HEK293 (cell line): ENCODE data around the gene CLIP1.

ENCODE experiments used
- CTCF ChIA-PET: fragments of 350-600 bp; formaldehyde crosslinking; extraction: SDS; loops from one replicate; lab custom pipeline; 2021; ENCODE audit warnings: antibody characterized with exemption; lab: Yijun Ruan, JAX
- POLR2A ChIA-PET: fragments of 300-600 bp; formaldehyde crosslinking; extraction: SDS; loops from one replicate; lab custom pipeline; 2020; ENCODE audit warnings: antibody characterized with exemption, inconsistent platforms; lab: Yijun Ruan, JAX
- H3K27ac ChIP-seq: fragments of 200-500 bp; sonication (Bioruptor generic); 2 replicates; pipeline ENCODE4 v1.5.1; 2014; ENCODE audit warnings: low read depth, low read length, control low read depth, inconsistent platforms; ENCODE audit errors: extremely low read depth
- H3K36me3 ChIP-seq, 2 experiments: fragments of 200-500 bp in 1 of 2; sonication (Bioruptor generic) in 1 of 2; 1 replicate in 1 of 2; 2 replicates in 1 of 2; pipeline ENCODE4 v1.5.1; 2014 to 2017; ENCODE audit warnings: inconsistent platforms in 2 of 2, low read length in 2 of 2; ENCODE audit not compliant: control insufficient read depth in 2 of 2, insufficient read depth in 1 of 2
- H3K4me1 ChIP-seq: fragments of 200-500 bp; sonication (Bioruptor generic); 2 replicates; pipeline ENCODE4 v1.5.1; 2014; ENCODE audit warnings: mild to moderate bottlenecking, low read length, inconsistent platforms; ENCODE audit not compliant: control insufficient read depth, insufficient read depth
- H3K4me3 ChIP-seq: 2 replicates; pipeline ENCODE4 v1.5.1; 2011; ENCODE audit warnings: low read depth, mild to moderate bottlenecking, control low read depth, low read length, moderate library complexity
- H3K9me3 ChIP-seq: fragments of 200-500 bp; sonication (Bioruptor generic); 2 replicates; pipeline ENCODE4 v1.5.1; 2014; ENCODE audit warnings: low read depth, low read length, inconsistent platforms; ENCODE audit not compliant: control insufficient read depth, insufficient read depth
- KLF7 ChIP-seq: fragments of 450-650 bp; formaldehyde crosslinking; IDR thresholded peaks from 2 replicates; pipeline ENCODE4 v1.5.1; 2016; ENCODE audit warnings: missing biosample characterization, missing genetic modification characterization, borderline replicate concordance
- KLF9 ChIP-seq: fragments of 450-650 bp; formaldehyde crosslinking; IDR thresholded peaks from 2 replicates; pipeline ENCODE4 v1.5.1; 2016; ENCODE audit warnings: missing biosample characterization, missing genetic modification characterization, low read depth
- REPIN1 ChIP-seq: fragments of 450-650 bp; formaldehyde crosslinking; IDR thresholded peaks from 2 replicates; pipeline ENCODE4 v1.5.1; 2017; ENCODE audit warnings: missing biosample characterization, missing genetic modification characterization, low read depth
- TSHZ1 ChIP-seq: fragments of 450-650 bp; formaldehyde crosslinking; IDR thresholded peaks from 2 replicates; pipeline ENCODE4 v1.5.1; 2016; ENCODE audit warnings: missing biosample characterization, missing genetic modification characterization, borderline replicate concordance
- ZNF121 ChIP-seq: fragments of 450-650 bp; formaldehyde crosslinking; IDR thresholded peaks from 2 replicates; pipeline ENCODE4 v1.5.1; 2016; ENCODE audit warnings: missing biosample characterization, missing genetic modification characterization
- ZNF146 ChIP-seq: fragments of 450-650 bp; formaldehyde crosslinking; IDR thresholded peaks from 2 replicates; pipeline ENCODE4 v1.5.1; 2016; ENCODE audit warnings: missing biosample characterization, missing genetic modification characterization
- ZNF184 ChIP-seq: fragments of 450-650 bp; IDR thresholded peaks from 2 replicates; pipeline ENCODE4 v1.5.1; 2018; ENCODE audit warnings: missing biosample characterization, mild to moderate bottlenecking, missing genetic modification characterization
- ZNF280D ChIP-seq: fragments of 450-650 bp; formaldehyde crosslinking; IDR thresholded peaks from 2 replicates; pipeline ENCODE4 v1.5.1; 2016; ENCODE audit warnings: missing biosample characterization, missing genetic modification characterization
- ZNF302 ChIP-seq: fragments of 450-650 bp; formaldehyde crosslinking; IDR thresholded peaks from 2 replicates; pipeline ENCODE4 v1.5.1; 2016; ENCODE audit warnings: missing biosample characterization, missing genetic modification characterization, low read depth
- ZNF433 ChIP-seq: fragments of 450-650 bp; formaldehyde crosslinking; IDR thresholded peaks from 2 replicates; pipeline ENCODE4 v1.5.1; 2016; ENCODE audit warnings: missing biosample characterization, missing genetic modification characterization, low read depth
- ZNF449 ChIP-seq: fragments of 450-650 bp; formaldehyde crosslinking; IDR thresholded peaks from 2 replicates; pipeline ENCODE4 v1.5.1; 2017; ENCODE audit warnings: missing biosample characterization, mild to moderate bottlenecking, missing genetic modification characterization, moderate library complexity
- ZNF488 ChIP-seq: fragments of 450-650 bp; formaldehyde crosslinking; IDR thresholded peaks from 2 replicates; pipeline ENCODE4 v1.5.1; 2016; ENCODE audit warnings: missing biosample characterization, missing genetic modification characterization
- ZNF660 ChIP-seq: fragments of 450-650 bp; IDR thresholded peaks from 2 replicates; pipeline ENCODE4 v1.5.1; 2018; ENCODE audit warnings: missing biosample characterization, mild to moderate bottlenecking, missing genetic modification characterization
- ZNF791 ChIP-seq: fragments of 450-650 bp; formaldehyde crosslinking; IDR thresholded peaks from 2 replicates; pipeline ENCODE4 v1.5.1; 2016; ENCODE audit warnings: missing biosample characterization, missing genetic modification characterization
- ZSCAN4 ChIP-seq: fragments of 450-650 bp; formaldehyde crosslinking; IDR thresholded peaks from 2 replicates; pipeline ENCODE4 v1.5.1; 2017; ENCODE audit warnings: missing biosample characterization, missing genetic modification characterization

The CLIP1 gene

GRCh38 chr12:122275459-122275858 is 147.0 kb downstream of the CLIP1 start:
- Histone ChIP-seq H3K27ac (no peak overlapping the region), H3K9me3 (no peaks in the 10 kb centered on the region), H3K4me3 (no peak overlapping the region), H3K4me1 (peaks cover 3% of the 10 kb centered on the region; the same call in 1 of the 2 replicates), H3K36me3 (peaks cover 4 to 34% of the 10 kb centered on the region in 2 experiments; a peak in 2 of 3 replicates)
- no peak for TF ChIP-seq KLF7 (tag by site-specific recombination)
- no peak for TF ChIP-seq ZNF184 (tag by site-specific recombination)
- no peak for TF ChIP-seq ZNF660 (tag by site-specific recombination)
- TF ChIP-seq ZNF488 (tag by site-specific recombination), result no peak
- no peak for TF ChIP-seq ZNF302
- no peak for TF ChIP-seq ZNF449 (tag by site-specific recombination)
- no peak for TF ChIP-seq ZNF433
- TF ChIP-seq ZNF280D (tag by site-specific recombination), result no peak
- no peak for TF ChIP-seq KLF9 (tag by site-specific recombination)
- TF ChIP-seq ZSCAN4 (tag by site-specific recombination), result peak; percentile 94
- TF ChIP-seq ZNF146, result no peak
- TF ChIP-seq REPIN1 (tag by site-specific recombination), result no peak
- no peak for TF ChIP-seq TSHZ1 (tag by site-specific recombination)
- no peak for TF ChIP-seq ZNF791 (tag by site-specific recombination)
- 0 out of 2 replicates have a peak, but pooled peaks have one; percentile 10 for TF ChIP-seq ZNF121 (tag by site-specific recombination)
- POLR2A ChIA-PET, result interaction anchor here (0.6 kb wide), 2 partner anchors 9 to 75 kb away, joined by 3 to 4 read pairs; no protein-coding TSS in a partner anchor
- CTCF ChIA-PET, result interaction anchor here (0.7 kb wide), 1 partner anchor 34 kb away, joined by 4 read pairs; no protein-coding TSS in a partner anchor
